SU-DHL-6 (cell line): ENCODE measurements around the gene PTPRN2.

ENCODE experiments used
- H2AFZ ChIP-seq: fragments of 200-600 bp; sonication (generic); 2 replicates; pipeline ENCODE4 v1.6.1; 2014; ENCODE audit warnings: low read depth, mild to moderate bottlenecking, moderate library complexity, mixed read lengths, antibody characterized with exemption, low read length; ENCODE audit not compliant: severe bottlenecking
- H3F3A ChIP-seq: fragments of 200-600 bp; shearing (Covaris generic); 2 replicates; pipeline ENCODE4 v1.6.0; 2016; ENCODE audit warnings: antibody characterized with exemption, mild to moderate bottlenecking; ENCODE audit not compliant: insufficient read depth
- H3K27ac ChIP-seq: fragments of 200-600 bp; sonication (generic); 2 replicates; pipeline ENCODE4 v1.5.1; 2016; ENCODE audit warnings: low read depth, mild to moderate bottlenecking, low read length, moderate library complexity, mixed read lengths
- H3K27me3 ChIP-seq: fragments of 200-600 bp; sonication (generic), shearing (Covaris generic); 2 replicates; pipeline ENCODE4 v1.6.0; 2014; ENCODE audit warnings: mild to moderate bottlenecking, low read length
- H3K36me3 ChIP-seq: fragments of 200-600 bp; sonication (generic); 2 replicates; pipeline ENCODE4 v1.6.1; 2014; ENCODE audit warnings: mild to moderate bottlenecking, low read length, mixed read lengths
- H3K4me2 ChIP-seq: fragments of 300-600, 200-600 bp; shearing (Covaris generic), sonication (generic); 2 replicates; pipeline ENCODE4 v1.6.0; 2014; ENCODE audit warnings: low read length, low read depth, mild to moderate bottlenecking; ENCODE audit not compliant: poor library complexity, severe bottlenecking
- H3K4me3 ChIP-seq: fragments of 200-600 bp; sonication (generic); 2 replicates; pipeline ENCODE4 v1.5.1; 2014; ENCODE audit warnings: antibody characterized with exemption, low read length, mild to moderate bottlenecking, mixed read lengths; ENCODE audit not compliant: insufficient read depth, poor library complexity, severe bottlenecking
- H3K79me2 ChIP-seq: fragments of 200-600 bp; sonication (generic); 2 replicates; pipeline ENCODE4 v1.6.1; 2014; ENCODE audit warnings: mild to moderate bottlenecking, low read length, moderate library complexity; ENCODE audit not compliant: insufficient read depth
- H3K9ac ChIP-seq: fragments of 200-600 bp; sonication (generic); 2 replicates; pipeline ENCODE4 v1.7.0; 2014; ENCODE audit warnings: mild to moderate bottlenecking, low read length
- H3K9me2 ChIP-seq: fragments of 200-600 bp; sonication (generic); replicated peaks from 2 replicates; pipeline ENCODE4 v1.6.1; 2014; ENCODE audit warnings: low read length; ENCODE audit not compliant: insufficient read depth
- H3K9me3 ChIP-seq: fragments of 200-600 bp; sonication (generic); 2 replicates; pipeline ENCODE4 v1.6.1; 2014; ENCODE audit warnings: low read length, mixed read lengths; ENCODE audit not compliant: insufficient read depth
- H4K20me1 ChIP-seq: fragments of 200-600 bp; sonication (generic); 2 replicates; pipeline ENCODE4 v1.6.1; 2014; ENCODE audit warnings: low read depth, mild to moderate bottlenecking, antibody characterized with exemption, low read length, moderate library complexity, mixed read lengths
- EZH2phosphoT487 ChIP-seq: fragments of 200-600 bp; sonication (generic), shearing (Covaris generic); conservative IDR thresholded peaks from 2 replicates; pipeline ENCODE4 v1.6.1; 2018; ENCODE audit warnings: mild to moderate bottlenecking, antibody characterized with exemption, low read length, moderate library complexity, mixed read lengths
- TF ChIP-seq, protein P1 (sequence below): fragments of 200-600 bp; sonication (generic); IDR thresholded peaks from one replicate; pipeline ENCODE4 v1.5.1; 2017; ENCODE audit warnings: antibody characterized with exemption, mild to moderate bottlenecking, low read length, moderate library complexity; ENCODE audit not compliant: insufficient read depth, poor library complexity, severe bottlenecking

PTPRN2 gene

DNA sequence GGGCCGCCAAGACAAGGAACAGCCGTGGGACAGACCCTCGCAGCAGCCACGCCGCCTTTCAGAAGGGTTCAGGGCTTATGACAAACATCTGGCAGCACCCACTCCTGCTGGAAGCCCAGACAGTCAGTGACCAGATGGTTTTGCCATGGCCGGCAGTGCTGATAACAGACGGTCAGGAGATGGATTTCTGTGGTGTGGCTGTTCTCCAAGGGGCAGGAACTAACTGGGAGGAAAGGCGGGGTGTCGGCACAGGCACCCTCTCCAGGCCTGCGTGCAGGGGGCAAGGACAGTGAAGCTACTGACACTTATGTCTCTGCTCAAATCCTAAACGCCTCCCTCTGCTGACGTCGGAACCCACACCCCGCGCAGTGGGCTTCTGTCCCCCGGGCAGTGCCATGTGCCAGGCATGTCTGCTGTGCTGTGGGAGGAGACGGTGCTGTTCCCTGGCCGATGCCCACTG is 834.8 kb downstream of the PTPRN2 start:
- no peak overlapping the region for H3K9ac ChIP-seq
- H3K9me3 ChIP-seq = no peaks in the 10 kb centered on the region
- no peaks in the 10 kb centered on the region for H3K36me3 ChIP-seq
- H2AFZ ChIP-seq = no peak overlapping the region
- no peak for TF ChIP-seq EZH2phosphoT487
- TF ChIP-seq, protein P1, sequence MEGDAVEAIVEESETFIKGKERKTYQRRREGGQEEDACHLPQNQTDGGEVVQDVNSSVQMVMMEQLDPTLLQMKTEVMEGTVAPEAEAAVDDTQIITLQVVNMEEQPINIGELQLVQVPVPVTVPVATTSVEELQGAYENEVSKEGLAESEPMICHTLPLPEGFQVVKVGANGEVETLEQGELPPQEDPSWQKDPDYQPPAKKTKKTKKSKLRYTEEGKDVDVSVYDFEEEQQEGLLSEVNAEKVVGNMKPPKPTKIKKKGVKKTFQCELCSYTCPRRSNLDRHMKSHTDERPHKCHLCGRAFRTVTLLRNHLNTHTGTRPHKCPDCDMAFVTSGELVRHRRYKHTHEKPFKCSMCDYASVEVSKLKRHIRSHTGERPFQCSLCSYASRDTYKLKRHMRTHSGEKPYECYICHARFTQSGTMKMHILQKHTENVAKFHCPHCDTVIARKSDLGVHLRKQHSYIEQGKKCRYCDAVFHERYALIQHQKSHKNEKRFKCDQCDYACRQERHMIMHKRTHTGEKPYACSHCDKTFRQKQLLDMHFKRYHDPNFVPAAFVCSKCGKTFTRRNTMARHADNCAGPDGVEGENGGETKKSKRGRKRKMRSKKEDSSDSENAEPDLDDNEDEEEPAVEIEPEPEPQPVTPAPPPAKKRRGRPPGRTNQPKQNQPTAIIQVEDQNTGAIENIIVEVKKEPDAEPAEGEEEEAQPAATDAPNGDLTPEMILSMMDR = no peak
- H3K9me2 ChIP-seq = no peaks in the 10 kb centered on the region
- no peaks in the 10 kb centered on the region for H3K27me3 ChIP-seq
- no peaks in the 10 kb centered on the region for H3K79me2 ChIP-seq
- no peak overlapping the region for H3K27ac ChIP-seq
- no peak overlapping the region for H3K4me2 ChIP-seq
- no peaks in the 10 kb centered on the region for H4K20me1 ChIP-seq
- H3K4me3 ChIP-seq = no peak overlapping the region
- no peaks in the 10 kb centered on the region for H3F3A ChIP-seq

DNA sequence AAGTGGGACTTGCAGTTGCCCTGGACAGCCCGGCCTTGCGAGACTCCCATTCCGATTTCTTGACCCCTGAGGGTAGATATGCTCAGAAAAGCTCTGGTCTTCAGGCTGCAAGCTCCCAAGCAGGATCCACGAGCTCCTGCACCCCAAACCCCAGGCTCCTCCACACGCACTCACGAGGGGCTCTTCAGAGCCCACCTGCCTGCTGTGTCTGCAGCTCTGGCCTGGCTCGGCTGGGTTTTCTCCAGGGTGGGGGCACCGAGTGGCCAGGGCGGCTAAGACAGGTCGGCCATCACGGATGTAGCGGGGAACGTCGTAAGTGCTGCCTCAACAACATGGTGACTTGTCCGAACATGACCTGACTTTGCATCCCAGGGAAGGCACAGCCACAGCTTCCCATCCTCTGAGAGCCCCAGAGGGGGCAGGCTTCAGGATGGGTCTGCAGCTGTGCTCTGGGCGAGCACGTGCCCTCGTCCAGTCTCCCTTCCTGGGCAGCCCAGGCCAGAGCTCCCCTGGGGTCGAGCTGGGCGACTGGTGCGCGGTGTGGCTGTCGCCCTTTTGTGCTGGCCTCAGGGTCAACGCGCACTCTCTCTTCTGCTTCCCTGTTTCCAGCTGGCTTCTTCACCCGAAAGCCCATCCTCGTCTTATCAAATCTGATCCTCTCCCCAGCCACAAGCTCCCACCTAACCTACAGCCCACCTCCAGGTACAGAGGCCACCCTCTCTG is 835.5 kb downstream of the PTPRN2 start:
- Histone ChIP-seq H3K4me3 (no peak overlapping the region), H3K9me3 (no peaks in the 10 kb centered on the region), H3K36me3 (no peaks in the 10 kb centered on the region), H4K20me1 (no peaks in the 10 kb centered on the region), H3K79me2 (no peaks in the 10 kb centered on the region), H2AFZ (no peak overlapping the region), H3K4me2 (no peak overlapping the region), H3K9ac (no peak overlapping the region), H3K27ac (no peak overlapping the region), H3K27me3 (no peaks in the 10 kb centered on the region), H3K9me2 (no peaks in the 10 kb centered on the region), H3F3A (no peaks in the 10 kb centered on the region)
- no peak for TF ChIP-seq EZH2phosphoT487
- TF ChIP-seq, protein P1 = no peak

DNA sequence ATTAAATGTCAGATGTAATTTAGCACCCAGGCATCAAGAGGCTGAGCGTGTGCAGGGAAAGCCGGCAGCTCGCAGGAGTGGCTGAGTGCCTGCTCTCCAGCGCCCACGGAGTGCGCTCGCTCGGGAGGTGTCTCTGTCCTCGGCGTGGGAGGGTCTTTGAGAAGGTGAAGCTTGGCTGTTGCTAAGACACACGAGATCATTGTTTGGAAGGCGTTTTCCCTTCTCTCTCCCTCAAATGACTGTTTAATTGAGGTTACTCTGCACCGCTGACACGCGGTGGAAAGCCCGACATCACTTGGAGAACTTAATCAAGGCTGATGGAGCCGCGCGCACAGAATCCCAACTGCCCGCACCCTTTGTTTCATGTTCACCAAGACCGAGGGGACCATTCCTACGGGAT is 836.2 kb downstream of the PTPRN2 start:
- Histone ChIP-seq H3K9me3 (no peaks in the 10 kb centered on the region), H3F3A (no peaks in the 10 kb centered on the region), H4K20me1 (no peaks in the 10 kb centered on the region), H3K27me3 (no peaks in the 10 kb centered on the region), H3K36me3 (no peaks in the 10 kb centered on the region), H2AFZ (no peak overlapping the region), H3K4me3 (no peak overlapping the region), H3K79me2 (no peaks in the 10 kb centered on the region), H3K4me2 (no peak overlapping the region), H3K27ac (no peak overlapping the region), H3K9ac (no peak overlapping the region), H3K9me2 (no peaks in the 10 kb centered on the region)
- TF ChIP-seq EZH2phosphoT487 = no peak
- TF ChIP-seq, protein P1 = no peak
